OCI-LY7 (cell line): ENCODE measurements around the gene NAA10. TPM values are rescaled to one million over a fixed set of nuclear protein-coding genes. Genes with fewer than 3 reads are reported as not detected.

Experiments
- BruUV-seq: library from RNA; stranded (reverse); fragments of 400-500 nt; replicated peaks from 2 replicates; lab custom pipeline; 2021; lab: Mats Ljungman, UMichigan
- CTCF ChIA-PET: fragments of 300-600 bp; sonication (Branson Sonifier 250); formaldehyde crosslinking; loops from one replicate; lab custom pipeline; 2022; ENCODE audit warnings: antibody characterized with exemption; ENCODE audit not compliant: unreplicated experiment; lab: Charles Lee
- POLR2A ChIA-PET: fragments of 300-600 bp; sonication (Branson Sonifier 250); formaldehyde crosslinking; loops from one replicate; lab custom pipeline; 2022; ENCODE audit warnings: antibody characterized with exemption; lab: Charles Lee
- DNase-seq: peaks from one replicate; pipeline ENCODE4 v3.0.0-alpha.2; 2015; ENCODE audit warnings: low spot score
- H2AFZ ChIP-seq: fragments of 200-600 bp; sonication (generic), shearing (Covaris generic); 2 replicates; pipeline ENCODE4 v1.6.1; 2014; ENCODE audit warnings: mild to moderate bottlenecking, antibody characterized with exemption, low read length, moderate library complexity
- H3K27ac ChIP-seq: fragments of 200-600 bp; sonication (generic); 2 replicates; pipeline ENCODE4 v1.5.1; 2014; ENCODE audit warnings: mixed run types, low read depth, mild to moderate bottlenecking, moderate library complexity, low read length, inconsistent platforms; ENCODE audit not compliant: poor library complexity, severe bottlenecking
- H3K36me3 ChIP-seq: fragments of 200-600 bp; sonication (generic); 2 replicates; pipeline ENCODE4 v1.6.1; 2014; ENCODE audit warnings: mild to moderate bottlenecking, antibody characterized with exemption, low read length, moderate library complexity, mixed read lengths; ENCODE audit not compliant: insufficient read depth
- H3K4me1 ChIP-seq: fragments of 200-600 bp; sonication (generic); 2 replicates; pipeline ENCODE4 v1.5.1; 2014; ENCODE audit warnings: mild to moderate bottlenecking, low read length; ENCODE audit not compliant: insufficient read depth, poor library complexity, severe bottlenecking
- H3K4me2 ChIP-seq: fragments of 200-600 bp; sonication (generic); 2 replicates; pipeline ENCODE4 v1.6.1; 2014; ENCODE audit warnings: mild to moderate bottlenecking, low read length
- H3K4me3 ChIP-seq: fragments of 200-600 bp; sonication (generic); 2 replicates; pipeline ENCODE4 v1.5.1; 2014; ENCODE audit warnings: mild to moderate bottlenecking, low read depth, low read length; ENCODE audit not compliant: poor library complexity, severe bottlenecking
- H3K79me2 ChIP-seq: fragments of 200-600 bp; sonication (generic); 2 replicates; pipeline ENCODE4 v1.6.1; 2016; ENCODE audit warnings: low read depth, mild to moderate bottlenecking, low read length, moderate library complexity, mixed read lengths; ENCODE audit not compliant: insufficient read depth
- H3K9me2 ChIP-seq: fragments of 200-600 bp; sonication (generic); 2 replicates; pipeline ENCODE4 v1.6.1; 2016; ENCODE audit warnings: mild to moderate bottlenecking, low read length, mixed read lengths; ENCODE audit not compliant: insufficient read depth
- H3K9me3 ChIP-seq: fragments of 200-600 bp; sonication (generic); 2 replicates; pipeline ENCODE4 v1.6.1; 2014; ENCODE audit warnings: mild to moderate bottlenecking, mixed run types, low read length, mixed read lengths
- H4K20me1 ChIP-seq: fragments of 200-600 bp; sonication (generic); 2 replicates; pipeline ENCODE4 v1.6.1; 2014; ENCODE audit warnings: mild to moderate bottlenecking, antibody characterized with exemption, low read length, moderate library complexity, mixed read lengths; ENCODE audit not compliant: insufficient read depth
- CTCF ChIP-seq: fragments of 200-600 bp; sonication (generic); conservative IDR thresholded peaks from 2 replicates; pipeline ENCODE4 v1.5.1; 2014; ENCODE audit warnings: mild to moderate bottlenecking, antibody characterized with exemption, low read length, moderate library complexity, mixed read lengths
- EZH2phosphoT487 ChIP-seq: fragments of 200-600 bp; sonication (generic); IDR thresholded peaks from 2 replicates; pipeline ENCODE4 v1.6.1; 2018; ENCODE audit warnings: low read depth, borderline replicate concordance, mild to moderate bottlenecking, mixed run types, antibody characterized with exemption, low read length, moderate library complexity, mixed read lengths
- intact Hi-C: fragments of 100-400 bp; cut with micrococcal nuclease; formaldehyde crosslinking; loops from one replicate; pipeline ENCODE4 v1.10.0; 2022; ENCODE audit not compliant: unreplicated experiment
- total RNA-seq, 2 experiments: library from RNA; depleted of rRNA in 1 of 2; stranded (reverse); fragments of >200 nt in 1 of 2; shearing (Covaris generic) in 1 of 2; gene quantifications; 2 replicates each; pipeline ENCODE4 v1.2.3, GENCODE V29; 2014 to 2022

The NAA10 gene
- total RNA-seq, 2 experiments from 2014 or later: 82.7 to 105 TPM

- ChIA-PET POLR2A (interaction anchor here (0.7 kb wide), 2 partner anchors 51 to 1296 kb away, joined by 3 read pairs; no protein-coding TSS in a partner anchor), CTCF (no interaction called here)
- Histone ChIP-seq H3K4me2 (no peak overlapping the region), H3K4me1 (peaks cover 13% of the 10 kb centered on the region), H3K79me2 (no peaks in the 10 kb centered on the region), H3K9me2 (no peaks in the 10 kb centered on the region), H3K27ac (no peak overlapping the region), H3K9me3 (no peaks in the 10 kb centered on the region), H3K4me3 (no peak overlapping the region), H3K36me3 (peaks cover 7% of the 10 kb centered on the region; the same call in 1 of the 2 replicates), H4K20me1 (no peaks in the 10 kb centered on the region), H2AFZ (no peak overlapping the region)
- no peak for TF ChIP-seq CTCF
- TF ChIP-seq EZH2phosphoT487: no peak
- DNase-seq: no peak
- BruUV-seq: no TSS peak
- intact Hi-C loops: no loop called here
Observed at GRCh38 chrX:153941336-153942252, 6.8 kb upstream of the NAA10 start.

GRCh38 chrX:153939573-153939972, 4.7 kb upstream of the NAA10 start:
- DNase-seq: no peak
- ChIA-PET POLR2A (interaction anchor here (2.6 kb wide), 1 partner anchor 11 kb away, joined by 8 read pairs; no protein-coding TSS in a partner anchor), CTCF (no interaction called here)
- TF ChIP-seq CTCF (no peak), EZH2phosphoT487 (no peak)
- H3K9me2 ChIP-seq: no peaks in the 10 kb centered on the region
- H4K20me1 ChIP-seq: no peaks in the 10 kb centered on the region
- no peaks in the 10 kb centered on the region for H3K9me3 ChIP-seq
- H2AFZ ChIP-seq: no peak overlapping the region
- intact Hi-C loops: no loop called here
- peaks cover 16% of the 10 kb centered on the region for H3K4me1 ChIP-seq
- BruUV-seq: no TSS peak
- H3K79me2 ChIP-seq: no peaks in the 10 kb centered on the region
- H3K36me3 ChIP-seq: no peaks in the 10 kb centered on the region
- H3K4me2 ChIP-seq: no peak overlapping the region
- no peak overlapping the region for H3K27ac ChIP-seq
- no peak overlapping the region for H3K4me3 ChIP-seq
